H1 (cell line): ENCODE results near the gene ARHGEF38. TPM values are rescaled to one million over a fixed set of nuclear protein-coding genes. Genes with fewer than 3 reads are reported as not detected.

ENCODE experiments used
- RFX5 ChIP-seq: IDR thresholded peaks from 2 replicates; pipeline ENCODE4 v1.6.1; 2011; ENCODE audit warnings: low read depth, low read length, improper control_type of control experiment, borderline replicate concordance
- polyA plus RNA-seq, 7 experiments: library from polyadenylated mRNA; depleted of rRNA in 3 of 7; stranded (reverse) in 5 of 7; unstranded in 2 of 7; fragments of >200 nt in 5 of 7; fragments of 200-250 nt in 2 of 7; gene quantifications; 1 replicate in 5 of 7; 2 replicates in 1 of 7; 4 replicates in 1 of 7; pipeline versions ENCODE4 v1.2.1 to v1.2.3, GENCODE V29; 2011 to 2013; ENCODE audit warnings: missing spikeins in 2 of 7, mixed read lengths in 2 of 7
- total RNA-seq: library from RNA; stranded (reverse); fragmentation: NEBNext Ultra II Directional; extraction: Animal tissue kit (Norgen Biotek cat#: 25700); gene quantifications from 2 replicates; pipeline ENCODE4 v1.2.1, GENCODE V29; 2021

ARHGEF38 gene
- total and polyA plus RNA-seq, 2 of the 8 experiments (the other 6 are each of a cell fraction or from before 2014, with no cell fraction given): not detected

GRCh38 chr4:105599482-105599881, 47.1 kb downstream of the ARHGEF38 start (continued):
- no peak for TF ChIP-seq RFX5
